PC-3 (cell line): ENCODE measurements around the gene CTNNA3. TPM values are rescaled to one million over a fixed set of nuclear protein-coding genes. Genes with fewer than 3 reads are reported as not detected.

Experiments
- ATAC-seq: fragments of 200-7000 bp; cut with Tn5 transposase; 2 replicates; pipeline ENCODE4 v1.9.1; 2020; ENCODE audit warnings: mild to moderate bottlenecking, moderate library complexity
- BruUV-seq: library from RNA; stranded (reverse); fragments of 400-500 nt; replicated peaks from 2 replicates; lab custom pipeline; 2021; lab: Mats Ljungman, UMichigan
- CTCF ChIA-PET: fragments of 300-600 bp; sonication (Branson Sonifier 250); formaldehyde crosslinking; loops from one replicate; lab custom pipeline; 2022; ENCODE audit warnings: antibody characterized with exemption; lab: Charles Lee
- POLR2A ChIA-PET: fragments of 300-600 bp; sonication (Branson Sonifier 250); formaldehyde crosslinking; loops from one replicate; lab custom pipeline; 2022; ENCODE audit warnings: antibody characterized with exemption; ENCODE audit not compliant: unreplicated experiment; lab: Charles Lee
- DNase-seq: peaks from one replicate; pipeline ENCODE4 v3.0.0-alpha.2; 2015
- H2AFZ ChIP-seq: fragments of 300-600 bp; sonication (generic); 2 replicates; pipeline ENCODE4 v1.6.0; 2016; ENCODE audit warnings: antibody characterized with exemption, low read length
- H3F3A ChIP-seq: fragments of 300-600 bp; sonication (generic); one replicate; pipeline ENCODE4 v1.6.0; 2017; ENCODE audit warnings: antibody characterized with exemption, low read length, control low read depth, mild to moderate bottlenecking; ENCODE audit not compliant: unreplicated experiment
- H3K27ac ChIP-seq: fragments of 300-600 bp; sonication (generic); 2 replicates; pipeline ENCODE4 v1.5.1; 2016; ENCODE audit warnings: mild to moderate bottlenecking, low read length
- H3K27me3 ChIP-seq: fragments of 300-600 bp; sonication (generic); 2 replicates; pipeline ENCODE4 v1.6.1; 2016; ENCODE audit warnings: low read length, mixed read lengths
- H3K36me3 ChIP-seq: fragments of 300-600 bp; sonication (generic); 2 replicates; pipeline ENCODE4 v1.6.1; 2016; ENCODE audit warnings: low read depth, mixed run types, low read length, mixed read lengths
- H3K4me1 ChIP-seq: fragments of 300-600 bp; sonication (generic); 2 replicates; pipeline ENCODE4 v1.5.1; 2016; ENCODE audit warnings: low read length; ENCODE audit not compliant: insufficient read depth
- H3K4me2 ChIP-seq: fragments of 300-600 bp; sonication (generic); 2 replicates; pipeline ENCODE4 v1.6.0; 2016; ENCODE audit warnings: low read length
- H3K4me3 ChIP-seq: fragments of 300-600 bp; sonication (generic); 2 replicates; pipeline ENCODE4 v1.5.1; 2016; ENCODE audit warnings: mild to moderate bottlenecking, low read length, mixed read lengths
- H3K79me2 ChIP-seq: fragments of 300-600 bp; sonication (generic); 2 replicates; pipeline ENCODE4 v1.6.1; 2017; ENCODE audit warnings: low read length, mixed read lengths
- H3K9ac ChIP-seq: fragments of 300-600 bp; sonication (generic); 2 replicates; pipeline ENCODE4 v1.6.0; 2016; ENCODE audit warnings: mild to moderate bottlenecking, low read length
- H3K9me2 ChIP-seq: fragments of 300-600 bp; sonication (generic); replicated peaks from 2 replicates; pipeline ENCODE4 v1.6.1; 2016; ENCODE audit warnings: mixed run types, low read length, mixed read lengths
- H3K9me3 ChIP-seq: fragments of 300-600 bp; sonication (generic); 2 replicates; pipeline ENCODE4 v1.6.1; 2016; ENCODE audit warnings: low read length, mixed read lengths
- H4K20me1 ChIP-seq: fragments of 300-600 bp; sonication (generic); 2 replicates; pipeline ENCODE4 v1.6.1; 2016; ENCODE audit warnings: low read length, mixed read lengths
- EZH2 ChIP-seq: fragments of 300-600 bp; sonication (generic); IDR thresholded peaks from one replicate; pipeline ENCODE4 v1.6.1; 2017; ENCODE audit warnings: antibody characterized with exemption, mild to moderate bottlenecking, low read length; ENCODE audit not compliant: unreplicated experiment
- EZH2phosphoT487 ChIP-seq: fragments of 300-600 bp; sonication (generic); IDR thresholded peaks from 2 replicates; pipeline ENCODE4 v1.6.1; 2018; ENCODE audit warnings: mild to moderate bottlenecking, antibody characterized with exemption, low read length, borderline replicate concordance
- intact Hi-C: fragments of 100-400 bp; cut with micrococcal nuclease; formaldehyde crosslinking; loops from 2 replicates; pipeline ENCODE4 v1.9.0; 2023
- total RNA-seq: library from RNA; depleted of rRNA; stranded (reverse); fragments of >200 nt; gene quantifications from 2 replicates; pipeline ENCODE4 v1.2.3, GENCODE V29; 2014
- TF ChIP-seq, protein P1 (sequence below): fragments of 300-600 bp; sonication (generic); conservative IDR thresholded peaks from 2 replicates; pipeline ENCODE4 v1.5.1; 2017; ENCODE audit warnings: antibody characterized with exemption, low read depth, mild to moderate bottlenecking, low read length

Gene CTNNA3
- total RNA-seq, 1 experiment from 2014 or later = 1.9 TPM

DNA sequence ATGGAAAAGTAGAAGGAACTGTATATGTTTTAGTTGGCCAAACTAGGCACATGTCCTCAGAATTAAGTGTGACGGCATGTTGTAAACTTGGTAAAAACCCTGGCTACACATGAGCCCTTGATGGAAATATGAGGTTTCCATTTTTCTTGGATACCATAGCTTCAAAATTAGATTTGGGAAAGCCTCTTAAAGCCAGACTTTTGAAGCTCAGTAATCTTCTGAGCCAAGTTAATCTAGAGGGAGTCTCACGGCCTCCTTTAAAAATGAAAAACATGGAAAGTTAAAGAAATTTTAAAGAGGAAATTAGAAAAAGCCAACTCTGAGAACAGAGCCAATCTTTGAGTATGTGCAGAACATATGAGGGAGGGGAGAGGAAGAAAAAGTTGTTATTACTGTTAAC, 376.0 kb downstream of the CTNNA3 start:
- H2AFZ ChIP-seq = no peak overlapping the region
- no peaks in the 10 kb centered on the region for H3K9me2 ChIP-seq
- ChIA-PET CTCF (no interaction called here), POLR2A (no interaction called here)
- ATAC-seq (no peak), DNase-seq (no peak)
- H3F3A ChIP-seq = no peaks in the 10 kb centered on the region
- no peaks in the 10 kb centered on the region for H3K4me1 ChIP-seq
- H3K27ac ChIP-seq = no peak overlapping the region
- no peak overlapping the region for H3K4me3 ChIP-seq
- H3K79me2 ChIP-seq = no peaks in the 10 kb centered on the region
- H3K9ac ChIP-seq = no peak overlapping the region
- intact Hi-C loops = no loop called here
- no peak overlapping the region for H3K4me2 ChIP-seq
- no TSS peak for BruUV-seq
- H4K20me1 ChIP-seq = no peaks in the 10 kb centered on the region
- H3K27me3 ChIP-seq = peaks cover 48% of the 10 kb centered on the region
- no peaks in the 10 kb centered on the region for H3K36me3 ChIP-seq
- TF ChIP-seq EZH2 = no peak
- no peak for TF ChIP-seq EZH2phosphoT487
- 0 out of 2 replicates have a peak, but pooled peaks cover 10% of the 10 kb centered on the region for H3K9me3 ChIP-seq

DNA sequence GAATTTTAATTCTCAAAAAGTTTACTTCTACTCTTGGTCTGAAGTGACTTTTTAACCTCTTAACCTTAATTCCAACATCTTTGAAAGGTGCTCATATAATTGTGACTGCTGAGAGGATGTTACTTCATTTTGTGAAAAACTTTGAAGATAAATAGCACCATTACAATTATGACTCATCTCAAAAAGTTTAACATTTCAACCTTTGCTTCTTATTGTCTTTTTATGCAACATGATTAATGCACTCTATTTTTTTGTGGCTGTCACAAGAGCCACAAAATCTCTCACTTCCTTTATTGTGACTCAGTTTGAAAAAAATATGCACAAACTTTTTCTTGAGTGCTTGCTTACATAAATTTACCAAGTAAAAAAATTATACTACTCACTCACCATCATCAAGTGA, 387.1 kb downstream of the CTNNA3 start:
- H3K4me2 ChIP-seq = no peak overlapping the region
- intact Hi-C loops = loop anchor here (5.0 to 10.0 kb wide), 2 partner anchors 367 to 1004 kb away; no protein-coding TSS in a partner anchor
- H3K9me3 ChIP-seq = no peaks in the 10 kb centered on the region
- no peaks in the 10 kb centered on the region for H3F3A ChIP-seq
- no peaks in the 10 kb centered on the region for H4K20me1 ChIP-seq
- H3K27me3 ChIP-seq = peaks cover 28% of the 10 kb centered on the region
- no peak overlapping the region for H2AFZ ChIP-seq
- no peak overlapping the region for H3K4me3 ChIP-seq
- ChIA-PET POLR2A (no interaction called here), CTCF (no interaction called here)
- no peaks in the 10 kb centered on the region for H3K79me2 ChIP-seq
- H3K9me2 ChIP-seq = no peaks in the 10 kb centered on the region
- TF ChIP-seq EZH2phosphoT487 = no peak
- TF ChIP-seq, protein P1, sequence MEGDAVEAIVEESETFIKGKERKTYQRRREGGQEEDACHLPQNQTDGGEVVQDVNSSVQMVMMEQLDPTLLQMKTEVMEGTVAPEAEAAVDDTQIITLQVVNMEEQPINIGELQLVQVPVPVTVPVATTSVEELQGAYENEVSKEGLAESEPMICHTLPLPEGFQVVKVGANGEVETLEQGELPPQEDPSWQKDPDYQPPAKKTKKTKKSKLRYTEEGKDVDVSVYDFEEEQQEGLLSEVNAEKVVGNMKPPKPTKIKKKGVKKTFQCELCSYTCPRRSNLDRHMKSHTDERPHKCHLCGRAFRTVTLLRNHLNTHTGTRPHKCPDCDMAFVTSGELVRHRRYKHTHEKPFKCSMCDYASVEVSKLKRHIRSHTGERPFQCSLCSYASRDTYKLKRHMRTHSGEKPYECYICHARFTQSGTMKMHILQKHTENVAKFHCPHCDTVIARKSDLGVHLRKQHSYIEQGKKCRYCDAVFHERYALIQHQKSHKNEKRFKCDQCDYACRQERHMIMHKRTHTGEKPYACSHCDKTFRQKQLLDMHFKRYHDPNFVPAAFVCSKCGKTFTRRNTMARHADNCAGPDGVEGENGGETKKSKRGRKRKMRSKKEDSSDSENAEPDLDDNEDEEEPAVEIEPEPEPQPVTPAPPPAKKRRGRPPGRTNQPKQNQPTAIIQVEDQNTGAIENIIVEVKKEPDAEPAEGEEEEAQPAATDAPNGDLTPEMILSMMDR = no peak
- TF ChIP-seq EZH2 = no peak
- no TSS peak for BruUV-seq
- DNase-seq = no peak
- no peaks in the 10 kb centered on the region for H3K4me1 ChIP-seq
- H3K27ac ChIP-seq = no peak overlapping the region
- no peaks in the 10 kb centered on the region for H3K36me3 ChIP-seq
- no peak overlapping the region for H3K9ac ChIP-seq
- no peak for ATAC-seq

DNA sequence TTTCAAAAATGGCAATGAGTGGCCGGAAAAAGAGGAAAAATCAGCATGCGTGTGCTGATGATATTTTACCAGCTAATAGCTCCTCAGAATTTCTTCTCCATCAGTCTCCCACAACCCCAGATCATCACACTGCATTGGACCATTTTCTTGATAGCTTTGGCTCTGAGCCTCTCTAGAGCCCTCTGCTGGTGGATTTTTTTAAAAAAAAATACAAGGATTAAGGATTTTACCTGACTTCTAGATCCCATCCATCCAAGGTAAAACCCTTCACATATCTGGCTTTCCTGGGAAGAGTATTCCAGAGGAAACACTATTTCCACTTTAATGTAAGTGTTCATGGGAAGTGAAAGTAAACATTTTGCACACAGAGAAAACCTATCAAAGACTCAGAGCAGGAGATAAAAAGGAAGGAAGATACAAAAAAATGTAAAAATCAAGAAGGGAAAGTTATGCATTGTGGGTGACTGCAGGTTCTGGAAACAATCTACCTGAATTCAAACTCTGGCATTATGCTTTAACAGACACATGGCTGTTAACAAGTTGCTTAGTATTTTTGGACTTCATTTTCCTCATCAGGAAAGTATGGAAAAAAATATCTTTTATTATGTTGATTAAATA, 389.3 kb downstream of the CTNNA3 start:
- no peaks in the 10 kb centered on the region for H3K9me2 ChIP-seq
- CTCF ChIA-PET = interaction anchor here (0.5 to 1.6 kb wide), 4 partner anchors 17 to 214 kb away, joined by 3 to 6 read pairs (median 4); no protein-coding TSS in a partner anchor
- H3K27ac ChIP-seq = no peak overlapping the region
- H3K4me3 ChIP-seq = no peak overlapping the region
- POLR2A ChIA-PET = no interaction called here
- H2AFZ ChIP-seq = no peak overlapping the region
- no peaks in the 10 kb centered on the region for H3K9me3 ChIP-seq
- H3K4me2 ChIP-seq = no peak overlapping the region
- H3K9ac ChIP-seq = no peak overlapping the region
- no peaks in the 10 kb centered on the region for H3K4me1 ChIP-seq
- intact Hi-C loops = loop anchor here (1.0 to 10.0 kb wide), 5 partner anchors 186 to 1002 kb away; no protein-coding TSS in a partner anchor
- ATAC-seq (peak; percentile 81), DNase-seq (peak; percentile 88)
- TF ChIP-seq, protein P1 = peak; percentile 95
- no peak for TF ChIP-seq EZH2phosphoT487
- TF ChIP-seq EZH2 = no peak
- no peaks in the 10 kb centered on the region for H3F3A ChIP-seq
- no peaks in the 10 kb centered on the region for H3K36me3 ChIP-seq
- no peaks in the 10 kb centered on the region for H4K20me1 ChIP-seq
- H3K27me3 ChIP-seq = peaks cover 35% of the 10 kb centered on the region
- no peaks in the 10 kb centered on the region for H3K79me2 ChIP-seq
- BruUV-seq = no TSS peak
